ENCODE measurements around the gene PTPRM.

Gene PTPRM

GRCh38 chr18:7662866-7663265 lies 95.8 kb downstream of the PTPRM start:
- no peak for DNase-seq (ENCODE audit: insufficient read length)
- TF ChIP-seq POLR2A (IDR thresholded peaks at IDR 0.05; ENCODE audit: low read depth, low read length) (no peak), POLR2AphosphoS5 (IDR thresholded peaks at IDR 0.05; ENCODE audit: low read depth, low read length) (no peak), TAF1 (IDR thresholded peaks at IDR 0.05; ENCODE audit: borderline replicate concordance, low read depth, low read length) (no peak)
- no peak for FAIRE-seq

GRCh38 chr18:7663366-7664312 lies 96.5 kb downstream of the PTPRM start:
- no peak for TF ChIP-seq POLR2A (IDR thresholded peaks at IDR 0.05; ENCODE audit: low read depth, low read length)
- TF ChIP-seq TAF1 (IDR thresholded peaks at IDR 0.05; ENCODE audit: borderline replicate concordance, low read depth, low read length), result no peak
- TF ChIP-seq POLR2AphosphoS5 (IDR thresholded peaks at IDR 0.05; ENCODE audit: low read depth, low read length), result no peak
- DNase-seq (ENCODE audit: insufficient read length), result no peak
- FAIRE-seq, result no peak

- FAIRE-seq, result no peak
- TF ChIP-seq POLR2A (IDR thresholded peaks at IDR 0.05; ENCODE audit: low read depth, low read length) (no peak), POLR2AphosphoS5 (IDR thresholded peaks at IDR 0.05; ENCODE audit: low read depth, low read length) (no peak), TAF1 (IDR thresholded peaks at IDR 0.05; ENCODE audit: borderline replicate concordance, low read depth, low read length) (no peak)
- DNase-seq (ENCODE audit: insufficient read length), result no peak
Observed at GRCh38 chr18:7666195-7666776, 99.2 kb downstream of the PTPRM start.

- TF ChIP-seq TAF1 (IDR thresholded peaks at IDR 0.05; ENCODE audit: borderline replicate concordance, low read depth, low read length) (no peak), POLR2AphosphoS5 (IDR thresholded peaks at IDR 0.05; ENCODE audit: low read depth, low read length) (no peak), POLR2A (IDR thresholded peaks at IDR 0.05; ENCODE audit: low read depth, low read length) (no peak)
- FAIRE-seq (no peak), DNase-seq (ENCODE audit: insufficient read length) (no peak)
Observed at GRCh38 chr18:7668392-7668791, 101.3 kb downstream of the PTPRM start.

- no peak for FAIRE-seq
- no peak for TF ChIP-seq POLR2AphosphoS5 (IDR thresholded peaks at IDR 0.05; ENCODE audit: low read depth, low read length)
- no peak for TF ChIP-seq TAF1 (IDR thresholded peaks at IDR 0.05; ENCODE audit: borderline replicate concordance, low read depth, low read length)
- no peak for TF ChIP-seq POLR2A (IDR thresholded peaks at IDR 0.05; ENCODE audit: low read depth, low read length)
- DNase-seq (ENCODE audit: insufficient read length), result no peak
Observed at GRCh38 chr18:7669361-7669760, 102.2 kb downstream of the PTPRM start.

- no peak for FAIRE-seq
- no peak for DNase-seq (ENCODE audit: insufficient read length)
- TF ChIP-seq POLR2AphosphoS5 (IDR thresholded peaks at IDR 0.05; ENCODE audit: low read depth, low read length) (no peak), POLR2A (IDR thresholded peaks at IDR 0.05; ENCODE audit: low read depth, low read length) (no peak), TAF1 (IDR thresholded peaks at IDR 0.05; ENCODE audit: borderline replicate concordance, low read depth, low read length) (no peak)
Observed at GRCh38 chr18:7671105-7671504, 104.0 kb downstream of the PTPRM start.

DNA sequence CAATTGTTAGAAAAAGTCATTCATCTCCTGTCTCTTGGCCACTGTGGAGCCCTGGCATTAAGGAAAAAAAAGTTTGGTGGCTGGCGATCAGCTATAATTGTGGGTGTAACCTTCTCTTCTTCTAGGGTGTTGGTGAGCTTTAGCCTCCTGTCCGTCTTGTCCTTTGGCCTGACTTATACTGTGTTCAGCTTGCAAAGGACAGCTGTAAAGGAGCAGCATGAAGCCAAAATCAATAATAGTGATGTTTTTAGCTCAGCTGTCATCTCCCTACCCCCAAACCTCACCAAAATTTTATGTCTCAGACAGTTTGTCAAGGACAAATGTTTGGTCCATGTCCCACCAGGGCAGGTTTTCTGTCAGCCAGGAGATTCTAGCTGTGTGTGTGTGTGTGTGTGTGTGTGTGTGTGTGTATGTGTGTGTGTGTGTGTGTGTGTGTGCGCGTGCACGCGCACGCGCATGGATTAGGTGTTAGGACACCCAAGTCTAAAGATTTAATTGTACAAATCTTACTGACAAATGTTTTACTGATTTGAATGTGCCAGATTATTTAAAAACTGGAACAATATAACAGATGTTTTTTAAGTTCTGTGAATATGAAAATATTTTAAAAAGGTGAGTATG lies 109.2 kb downstream of the PTPRM start:
- FAIRE-seq (no peak), DNase-seq (ENCODE audit: insufficient read length) (no peak)
- TF ChIP-seq TAF1 (IDR thresholded peaks at IDR 0.05; ENCODE audit: borderline replicate concordance, low read depth, low read length), result no peak
- TF ChIP-seq POLR2AphosphoS5 (IDR thresholded peaks at IDR 0.05; ENCODE audit: low read depth, low read length), result no peak
- no peak for TF ChIP-seq POLR2A (IDR thresholded peaks at IDR 0.05; ENCODE audit: low read depth, low read length)

- no peak for FAIRE-seq
- TF ChIP-seq TAF1 (IDR thresholded peaks at IDR 0.05; ENCODE audit: borderline replicate concordance, low read depth, low read length) (no peak), POLR2AphosphoS5 (IDR thresholded peaks at IDR 0.05; ENCODE audit: low read depth, low read length) (no peak), POLR2A (IDR thresholded peaks at IDR 0.05; ENCODE audit: low read depth, low read length) (no peak)
- DNase-seq (ENCODE audit: insufficient read length), result no peak
Observed at GRCh38 chr18:7677001-7677400, 109.9 kb downstream of the PTPRM start.

- FAIRE-seq, result no peak
- TF ChIP-seq TAF1 (IDR thresholded peaks at IDR 0.05; ENCODE audit: borderline replicate concordance, low read depth, low read length) (no peak), POLR2A (IDR thresholded peaks at IDR 0.05; ENCODE audit: low read depth, low read length) (no peak), POLR2AphosphoS5 (IDR thresholded peaks at IDR 0.05; ENCODE audit: low read depth, low read length) (no peak)
Observed at GRCh38 chr18:7677424-7677823, 110.3 kb downstream of the PTPRM start.

DNA sequence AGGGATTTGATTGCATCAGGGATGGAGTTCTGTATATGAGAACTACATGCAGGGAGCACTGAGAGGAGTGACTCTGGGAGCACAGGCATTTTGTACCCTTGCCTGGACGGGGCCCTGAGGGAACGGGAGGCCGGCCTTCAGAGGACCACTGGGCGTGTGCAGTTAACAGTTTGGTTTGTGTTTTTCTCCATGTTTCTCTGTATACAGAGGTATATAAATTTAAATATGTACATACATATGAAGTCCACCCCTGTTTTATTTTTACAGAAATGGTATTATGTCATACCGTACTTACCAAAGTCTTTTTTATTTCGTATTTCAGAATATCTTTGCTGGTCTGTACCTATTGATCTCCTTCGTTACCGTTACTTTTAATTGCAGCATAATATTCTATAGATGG lies 111.3 kb downstream of the PTPRM start:
- FAIRE-seq (no peak), DNase-seq (ENCODE audit: insufficient read length) (no peak)
- no peak for TF ChIP-seq TAF1 (IDR thresholded peaks at IDR 0.05; ENCODE audit: borderline replicate concordance, low read depth, low read length)
- no peak for TF ChIP-seq POLR2A (IDR thresholded peaks at IDR 0.05; ENCODE audit: low read depth, low read length)
- no peak for TF ChIP-seq POLR2AphosphoS5 (IDR thresholded peaks at IDR 0.05; ENCODE audit: low read depth, low read length)

More at GRCh38 chr18:7677424-7677823, 110.3 kb downstream of the PTPRM start:
- no peak for DNase-seq (ENCODE audit: insufficient read length)

GRCh38 chr18:7678801-7679200 lies 111.7 kb downstream of the PTPRM start:
- TF ChIP-seq POLR2A (IDR thresholded peaks at IDR 0.05; ENCODE audit: low read depth, low read length) (no peak), TAF1 (IDR thresholded peaks at IDR 0.05; ENCODE audit: borderline replicate concordance, low read depth, low read length) (no peak)
- DNase-seq (ENCODE audit: insufficient read length) (no peak), FAIRE-seq (no peak)

Measured in GM12892 (cell line).